HEK293T (cell line): Measurements from ENCODE around the gene UBALD2.

ENCODE experiments used
- ARNT ChIP-seq: fragments of 450-650 bp; IDR thresholded peaks from 2 replicates; pipeline ENCODE4 v1.6.1; 2017; ENCODE audit warnings: mild to moderate bottlenecking
- BHLHE40 ChIP-seq: fragments of 450-650 bp; IDR thresholded peaks from 2 replicates; pipeline ENCODE4 v1.6.1; 2016; ENCODE audit warnings: mild to moderate bottlenecking, moderate library complexity, borderline replicate concordance
- ELF4 ChIP-seq: fragments of 450-650 bp; IDR thresholded peaks from 2 replicates; pipeline ENCODE4 v1.6.1; 2017; ENCODE audit warnings: antibody characterized with exemption
- FOXA1 ChIP-seq: fragments of 450-650 bp; IDR thresholded peaks from 2 replicates; pipeline ENCODE4 v1.6.1; 2016; ENCODE audit warnings: mild to moderate bottlenecking
- FOXM1 ChIP-seq: fragments of 450-650 bp; IDR thresholded peaks from 2 replicates; pipeline ENCODE4 v1.6.1; 2017; ENCODE audit warnings: mild to moderate bottlenecking, borderline replicate concordance
- L3MBTL2 ChIP-seq: fragments of 450-650 bp; conservative IDR thresholded peaks from 2 replicates; pipeline ENCODE4 v1.6.1; 2016; ENCODE audit warnings: mild to moderate bottlenecking
- LEF1 ChIP-seq: fragments of 450-650 bp; IDR thresholded peaks from 2 replicates; pipeline ENCODE4 v1.6.1; 2017; ENCODE audit warnings: mild to moderate bottlenecking, borderline replicate concordance
- SUZ12 ChIP-seq: fragments of 450-650 bp; IDR thresholded peaks from 2 replicates; pipeline ENCODE4 v1.6.1; 2016; ENCODE audit warnings: mild to moderate bottlenecking
- TARDBP ChIP-seq: fragments of 450-650 bp; IDR thresholded peaks from 2 replicates; pipeline ENCODE4 v1.6.1; 2016

- no peak for TF ChIP-seq BHLHE40
- TF ChIP-seq FOXM1 = no peak
- TF ChIP-seq L3MBTL2 = no peak
- no peak for TF ChIP-seq SUZ12
- TF ChIP-seq TARDBP = no peak
- TF ChIP-seq ARNT = no peak
- TF ChIP-seq LEF1 = no peak
- no peak for TF ChIP-seq FOXA1
- TF ChIP-seq ELF4 = no peak
Observed at GRCh38 chr17:76296186-76296585, 31.0 kb downstream of the UBALD2 start.
